Activated CD8-positive, alpha-beta memory T cell treated with anti-CD3 and anti-CD28 coated beads for 48 hours (primary cell): ENCODE data around the gene DCAF16.
A peak's percentile ranks its signal among the peaks of the same experiment; 100 is the strongest.
"Not testable (repeated sequence)": the region's sequence is repeated elsewhere in the genome, so short reads cannot be mapped to it uniquely, and the experiment has no call there.

Experiments
- DNase-seq, 3 experiments: peaks; one replicate each; pipeline ENCODE4 v3.0.0-alpha.2; 2020; ENCODE audit warnings: low read depth in 2 of 3, low spot score in 2 of 3

The DCAF16 gene

GRCh38 chr4:17810260-17811077, at the start of gene DCAF16, which contains the start of gene NCAPG:
Gene DCAF16 (minus strand): TSS chr4:17810757. CDS start chr4:17804141, 6,616 bp downstream.
Gene NCAPG (plus strand): TSS chr4:17810979. CDS start chr4:17811078, 99 bp downstream.
- DNase-seq, result peak; percentile 96 to 98 (median 96)

- DNase-seq, result no peak
These were observed 49.3 kb upstream of the DCAF16 start for GRCh38 chr4:17859793-17860406.

- DNase-seq, result no peak
These were observed 43.5 kb upstream of the DCAF16 start for GRCh38 chr4:17854036-17854435.

GRCh38 chr4:17851959-17852358, 41.4 kb upstream of the DCAF16 start:
- DNase-seq, result no peak

- DNase-seq, result not testable (repeated sequence)
These were observed 39.7 kb upstream of the DCAF16 start for GRCh38 chr4:17850295-17850694.

- no peak for DNase-seq
These were observed 35.7 kb upstream of the DCAF16 start for GRCh38 chr4:17846266-17846665.

GRCh38 chr4:17823871-17824669, 13.5 kb upstream of the DCAF16 start:
- DNase-seq, result no peak

GRCh38 chr4:17817027-17817426, 6.5 kb upstream of the DCAF16 start:
- DNase-seq, result no peak

- DNase-seq, result no peak
These were observed 5.6 kb upstream of the DCAF16 start for GRCh38 chr4:17816142-17816541.

GRCh38 chr4:17814140-17814539, 3.6 kb upstream of the DCAF16 start:
- DNase-seq, result no peak

GRCh38 chr4:17812801-17813200, 2.2 kb upstream of the DCAF16 start:
- DNase-seq, result no peak

GRCh38 chr4:17812125-17812524, 1.6 kb upstream of the DCAF16 start:
- no peak for DNase-seq

GRCh38 chr4:17811078-17811603, 584 bp upstream of the DCAF16 start:
- DNase-seq, result no peak

- no peak for DNase-seq
These were observed 890 bp downstream of the DCAF16 start for GRCh38 chr4:17809667-17810066.

GRCh38 chr4:17807446-17807845, 3.1 kb downstream of the DCAF16 start:
- DNase-seq, result no peak

GRCh38 chr4:17805580-17806155, 4.9 kb downstream of the DCAF16 start:
- DNase-seq, result no peak

GRCh38 chr4:17797808-17798207, 12.7 kb downstream of the DCAF16 start:
- DNase-seq, result no peak

GRCh38 chr4:17794730-17795129, 15.8 kb downstream of the DCAF16 start:
- no peak for DNase-seq

- DNase-seq, result no peak
These were observed 21.6 kb downstream of the DCAF16 start for GRCh38 chr4:17788956-17789355.

GRCh38 chr4:17787315-17787714, 23.2 kb downstream of the DCAF16 start:
- no peak for DNase-seq

GRCh38 chr4:17786567-17786966, 24.0 kb downstream of the DCAF16 start:
- no peak for DNase-seq
